HG03469 (cell line): Measurements from ENCODE around the gene MTAP.
A peak's percentile ranks its signal among the peaks of the same experiment; 100 is the strongest.

ENCODE experiments used
- ATAC-seq: cut with Tn5 transposase; IDR thresholded peaks from one replicate; pipeline ENCODE4 v1.9.1; 2021; ENCODE audit warnings: mild to moderate bottlenecking, moderate library complexity, moderate number of reproducible peaks; ENCODE audit not compliant: unreplicated experiment

Gene MTAP

GRCh38 chr9:21841133-21841532, 38.7 kb downstream of the MTAP start:
- no peak for ATAC-seq

GRCh38 chr9:21848615-21849014, 46.2 kb downstream of the MTAP start:
- ATAC-seq, result no peak

- ATAC-seq, result peak; percentile 98
These were observed 50.3 kb downstream of the MTAP start for GRCh38 chr9:21852754-21853153.

- no peak for ATAC-seq
These were observed 51.0 kb downstream of the MTAP start for GRCh38 chr9:21853414-21853813.

DNA sequence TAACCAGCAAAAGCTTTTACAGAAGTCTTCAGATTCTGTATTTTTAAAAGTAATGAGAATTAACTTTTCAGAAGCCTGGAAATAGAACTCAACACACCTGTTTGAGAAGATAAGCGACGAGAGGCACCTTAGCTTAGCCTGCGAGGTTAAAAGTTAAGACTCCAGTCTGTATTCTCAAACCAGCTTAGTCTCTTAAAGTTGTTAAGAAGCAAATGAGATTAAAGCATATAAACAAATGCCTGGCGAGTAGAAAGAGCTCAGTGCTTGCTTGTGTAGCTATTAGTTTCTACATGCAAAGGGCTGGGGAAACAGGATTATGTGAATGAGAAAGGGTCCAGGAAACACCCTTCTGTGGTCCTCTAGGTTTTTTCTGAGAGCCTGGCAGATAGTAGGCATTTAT, 51.7 kb downstream of the MTAP start:
- no peak for ATAC-seq

DNA sequence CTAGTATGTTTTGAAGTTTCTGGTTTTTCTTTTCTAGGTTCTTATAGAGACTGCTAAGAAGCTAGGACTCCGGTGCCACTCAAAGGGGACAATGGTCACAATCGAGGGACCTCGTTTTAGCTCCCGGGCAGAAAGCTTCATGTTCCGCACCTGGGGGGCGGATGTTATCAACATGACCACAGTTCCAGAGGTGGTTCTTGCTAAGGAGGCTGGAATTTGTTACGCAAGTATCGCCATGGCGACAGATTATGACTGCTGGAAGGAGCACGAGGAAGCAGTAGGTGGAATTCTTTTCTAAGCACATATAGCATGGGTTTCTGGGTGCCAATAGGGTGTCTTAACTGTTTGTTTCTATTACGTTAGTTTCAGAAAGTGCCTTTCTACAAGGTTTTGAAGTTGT, 52.2 kb downstream of the MTAP start:
- ATAC-seq, result no peak

DNA sequence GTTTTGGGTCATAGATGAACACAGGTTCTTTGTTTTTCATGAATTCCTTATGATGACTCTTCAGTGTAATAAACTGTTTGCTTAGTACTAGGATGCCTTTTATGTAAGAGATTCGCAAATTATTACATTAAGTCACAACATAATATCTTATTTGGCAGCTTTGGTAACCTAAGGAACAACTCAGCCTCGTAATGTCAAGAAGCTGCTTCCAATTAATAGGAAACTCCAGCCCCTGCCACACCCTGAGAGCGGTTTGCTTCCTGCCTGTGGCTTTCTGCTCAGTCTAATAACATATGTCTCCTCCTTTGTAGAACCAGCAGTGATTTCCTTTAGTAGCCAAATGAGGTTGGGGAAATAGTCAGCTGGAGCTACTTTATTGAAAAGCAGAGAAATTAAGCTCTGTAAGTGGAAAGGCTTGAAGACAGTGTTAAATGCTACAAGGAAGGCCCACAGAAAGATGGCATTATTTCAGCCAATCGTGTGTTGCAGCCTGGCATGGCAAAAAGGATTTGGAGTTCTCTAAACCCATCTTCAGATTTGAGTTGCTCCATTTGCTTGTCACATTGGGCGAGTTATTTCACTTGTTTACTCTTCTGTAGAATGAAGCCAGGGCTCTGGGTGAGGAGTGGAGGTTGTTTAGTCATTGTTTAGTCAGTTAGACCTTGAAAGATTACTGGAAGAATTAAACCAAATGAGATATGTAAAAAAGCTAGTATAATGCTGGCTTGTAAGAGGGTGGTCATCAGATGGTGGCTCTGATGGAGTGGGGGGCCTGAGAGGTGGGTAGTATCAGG, 54.1 kb downstream of the MTAP start:
- no peak for ATAC-seq

DNA sequence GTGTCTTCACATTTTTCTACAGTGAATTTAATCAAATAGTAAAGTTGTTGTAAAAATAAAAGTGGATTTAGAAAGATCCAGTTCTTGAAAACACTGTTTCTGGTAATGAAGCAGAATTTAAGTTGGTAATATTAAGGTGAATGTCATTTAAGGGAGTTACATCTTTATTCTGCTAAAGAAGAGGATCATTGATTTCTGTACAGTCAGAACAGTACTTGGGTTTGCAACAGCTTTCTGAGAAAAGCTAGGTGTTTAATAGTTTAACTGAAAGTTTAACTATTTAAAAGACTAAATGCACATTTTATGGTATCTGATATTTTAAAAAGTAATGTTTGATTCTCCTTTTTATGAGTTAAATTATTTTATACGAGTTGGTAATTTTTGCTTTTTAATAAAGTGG, 60.4 kb downstream of the MTAP start:
- ATAC-seq, result no peak

GRCh38 chr9:21864505-21864904, 62.1 kb downstream of the MTAP start:
- ATAC-seq, result no peak

DNA sequence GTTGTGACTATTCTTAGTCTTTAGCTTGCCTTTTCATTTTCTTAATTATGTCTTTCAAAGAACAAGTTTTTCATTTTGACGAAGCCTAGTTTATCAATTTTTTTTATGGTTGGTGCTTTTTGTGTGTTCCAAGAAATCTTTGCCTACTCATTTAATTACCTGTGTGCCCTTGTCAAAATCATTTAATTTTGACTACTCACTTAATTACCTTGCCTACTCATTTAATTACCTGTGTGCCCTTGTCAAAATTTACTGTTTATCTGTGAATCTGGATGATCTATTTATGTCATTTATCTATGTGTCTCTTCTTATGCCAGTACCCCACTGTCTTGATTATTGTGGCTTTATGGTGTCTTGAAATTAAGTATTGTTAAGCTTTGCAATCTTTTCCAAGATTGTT, 63.9 kb downstream of the MTAP start:
- no peak for ATAC-seq

DNA sequence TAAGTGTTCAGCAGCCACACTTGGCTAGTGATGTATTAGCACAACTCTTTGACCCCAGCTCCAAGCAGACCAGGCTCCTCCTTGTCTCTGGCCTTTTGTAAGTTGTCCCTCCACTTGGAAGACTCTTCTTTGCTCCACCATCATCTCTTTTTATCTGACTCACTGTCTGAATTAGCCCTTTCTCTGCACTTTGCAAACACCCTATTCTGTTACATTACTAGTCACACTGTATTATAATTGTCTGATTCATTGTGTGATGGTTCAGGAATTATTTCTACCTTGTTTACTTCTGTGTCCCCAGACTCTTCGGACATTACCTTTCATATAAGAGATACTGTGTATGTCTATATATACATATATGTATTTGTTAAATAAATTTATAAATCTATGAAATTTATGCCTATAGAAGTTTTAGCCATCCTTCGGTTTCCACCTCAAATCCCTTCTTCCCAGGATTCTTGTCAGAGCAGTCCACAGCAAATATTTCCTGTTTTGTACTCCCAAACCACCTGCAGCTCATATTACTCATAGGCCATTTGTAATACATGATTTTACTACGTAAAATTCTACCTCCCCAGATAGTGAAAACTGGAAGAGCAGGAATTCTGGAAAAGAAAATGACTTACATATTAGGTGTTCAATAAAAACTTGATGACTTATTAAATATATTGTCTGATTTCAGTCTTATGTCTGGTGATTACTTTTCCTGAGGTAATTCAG, 69.0 kb downstream of the MTAP start:
- no peak for ATAC-seq

- ATAC-seq, result no peak
These were observed 70.3 kb downstream of the MTAP start for GRCh38 chr9:21872696-21873095.

DNA sequence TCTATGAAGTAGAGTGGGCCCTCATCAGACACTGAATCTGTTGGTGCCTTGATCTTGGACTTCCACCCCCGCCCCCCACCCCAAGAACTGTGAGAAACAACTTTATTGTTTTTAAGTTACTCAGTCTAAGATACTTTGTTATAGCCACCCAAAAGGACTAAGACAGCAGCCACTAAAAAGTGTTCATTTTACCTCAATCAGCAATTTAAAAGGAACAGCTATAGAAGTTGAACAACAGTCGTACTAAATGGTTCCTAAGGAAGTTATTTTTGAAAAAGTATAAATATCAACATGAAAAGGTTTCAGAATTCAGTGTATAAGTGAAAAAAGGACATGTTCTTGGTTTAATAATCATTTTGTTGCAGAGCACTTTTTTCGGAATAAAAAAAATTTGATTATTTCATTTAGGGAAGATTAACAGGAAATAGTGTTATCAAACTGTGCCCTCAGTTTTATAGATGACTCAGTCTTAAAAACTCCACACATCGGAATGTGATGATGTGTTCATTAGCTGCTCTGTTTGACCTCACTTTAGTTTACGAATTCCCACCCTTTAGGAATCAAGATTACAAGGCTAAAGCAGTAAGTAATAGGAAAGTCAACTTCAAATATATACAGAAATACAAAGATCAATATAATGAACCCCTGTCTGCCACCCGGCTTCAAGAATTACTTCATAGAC, 71.2 kb downstream of the MTAP start:
- ATAC-seq, result no peak

- ATAC-seq, result no peak
These were observed 73.5 kb downstream of the MTAP start for GRCh38 chr9:21875893-21876292.

- ATAC-seq, result no peak
These were observed 81.2 kb downstream of the MTAP start for GRCh38 chr9:21883642-21884041.

- no peak for ATAC-seq
These were observed 87.2 kb downstream of the MTAP start for GRCh38 chr9:21889673-21890072.

- no peak for ATAC-seq
These were observed 88.3 kb downstream of the MTAP start for GRCh38 chr9:21890696-21891095.

- ATAC-seq, result peak; percentile 20
These were observed 99.1 kb downstream of the MTAP start for GRCh38 chr9:21901546-21901945.

GRCh38 chr9:21902136-21902535, 99.7 kb downstream of the MTAP start:
- ATAC-seq, result peak; percentile 71

DNA sequence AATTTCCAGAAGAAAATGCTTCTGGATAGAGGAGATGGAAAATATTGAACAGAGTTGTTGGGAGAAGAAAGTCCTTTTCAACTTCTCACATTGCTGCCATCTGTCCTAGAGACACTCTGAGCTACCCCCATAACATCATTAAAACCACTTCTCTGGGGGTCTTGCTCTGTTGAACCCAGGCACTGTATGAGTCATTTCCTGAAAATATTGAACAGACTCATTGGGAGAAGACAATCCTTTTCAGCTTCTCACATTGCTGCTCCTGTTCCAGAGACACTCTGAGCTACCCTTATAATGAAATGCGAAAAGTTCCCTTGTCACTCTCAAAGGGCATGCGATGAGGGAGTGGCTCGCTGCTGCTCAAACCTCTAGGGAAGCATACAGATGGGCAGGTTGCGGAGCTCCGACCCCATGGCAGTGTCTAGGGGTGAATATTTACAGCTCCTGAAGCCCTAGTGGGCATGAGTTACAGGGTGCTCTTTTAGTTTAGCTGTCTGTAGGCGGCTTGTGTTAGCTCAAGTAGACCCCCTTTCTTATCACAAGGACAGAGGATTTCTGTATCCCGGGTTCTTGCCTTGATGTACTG, 101.0 kb downstream of the MTAP start:
- no peak for ATAC-seq

DNA sequence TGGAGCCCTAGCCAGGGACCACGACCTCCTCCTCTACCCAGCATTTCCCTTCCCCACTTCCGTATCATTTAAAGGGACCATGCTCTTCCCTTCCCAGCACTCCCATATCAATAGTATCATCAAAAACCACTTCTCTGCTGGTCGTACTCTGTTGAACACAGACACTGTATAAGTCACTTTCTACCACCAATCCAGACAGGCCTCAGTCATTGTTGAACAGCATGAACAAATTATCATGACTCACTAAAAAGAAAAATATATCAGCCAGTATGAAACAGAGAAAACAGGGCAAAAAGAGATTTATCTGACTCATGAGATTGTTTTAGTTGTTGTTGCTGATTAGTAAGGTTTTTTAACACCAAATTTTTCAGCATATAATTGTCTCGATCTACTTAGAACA, 101.9 kb downstream of the MTAP start:
- ATAC-seq, result no peak
